CD4-positive, alpha-beta T cell (primary cell): Measurements from ENCODE around the gene PPFIBP2. TPM values are rescaled to one million over a fixed set of nuclear protein-coding genes. Genes with fewer than 3 reads are reported as not detected.

ENCODE experiments used
- ATAC-seq: fragments of 200-7000 bp; cut with Tn5 transposase; one replicate; pipeline ENCODE4 v1.10.0; 2022; ENCODE audit warnings: mild to moderate bottlenecking; ENCODE audit not compliant: poor library complexity
- CTCF ChIA-PET: fragments of 350-600 bp; sonication (Branson Sonifier 250); formaldehyde crosslinking; loops from one replicate; lab custom pipeline; 2021; ENCODE audit warnings: antibody characterized with exemption, inconsistent platforms; lab: Charles Lee
- POLR2A ChIA-PET: fragments of 350-600 bp; sonication (Branson Sonifier 250); formaldehyde crosslinking; loops from one replicate; lab custom pipeline; 2021; ENCODE audit warnings: antibody characterized with exemption, inconsistent platforms; lab: Charles Lee
- DNase-seq, 14 experiments: peaks; one replicate each; pipeline ENCODE4 v3.0.0-alpha.2; 2013 to 2020; ENCODE audit warnings: mixed read lengths in 2 of 14
- H3K27ac ChIP-seq, 2 donors: one replicate each; pipeline versions ENCODE4 v1.5.1 to v1.7.0; 2013; ENCODE audit warnings: low read length in 2 of 2, low read depth in 1 of 2, mild to moderate bottlenecking in 1 of 2
- H3K27me3 ChIP-seq, 2 experiments: 1 replicate in 1 of 2; 2 replicates in 1 of 2; pipeline versions ENCODE4 v1.6.1 to v1.7.0; 2013; ENCODE audit warnings: low read length in 2 of 2, control low read depth in 1 of 2, mild to moderate bottlenecking in 1 of 2, moderate library complexity in 1 of 2; ENCODE audit not compliant: insufficient read depth in 2 of 2, control insufficient read depth in 1 of 2
- H3K36me3 ChIP-seq: one replicate; pipeline ENCODE4 v1.6.1; 2013; ENCODE audit warnings: low read length, control low read depth; ENCODE audit not compliant: insufficient read depth
- H3K4me1 ChIP-seq: one replicate; pipeline ENCODE4 v1.6.1; 2013; ENCODE audit warnings: low read length, control low read depth; ENCODE audit not compliant: insufficient read depth
- H3K4me3 ChIP-seq: one replicate; pipeline ENCODE4 v1.5.1; 2013; ENCODE audit warnings: mild to moderate bottlenecking, low read length, moderate library complexity
- H3K9me3 ChIP-seq, 2 experiments: 1 replicate in 1 of 2; 2 replicates in 1 of 2; pipeline versions ENCODE4 v1.6.1 to v1.7.0; 2013; ENCODE audit warnings: low read length in 2 of 2, mild to moderate bottlenecking in 2 of 2, control low read depth in 1 of 2, moderate library complexity in 1 of 2; ENCODE audit not compliant: control insufficient read depth in 1 of 2, insufficient read depth in 1 of 2
- H3K27ac Mint-ChIP-seq: one replicate; pipeline ENCODE4 v1.8.0; 2020; ENCODE audit warnings: mixed read lengths
- H3K27me3 Mint-ChIP-seq: one replicate; pipeline ENCODE4 v1.8.0; 2021; ENCODE audit warnings: mixed read lengths
- H3K36me3 Mint-ChIP-seq: one replicate; pipeline ENCODE4 v1.8.0; 2021; ENCODE audit warnings: low read depth, mixed read lengths
- H3K4me1 Mint-ChIP-seq: one replicate; pipeline ENCODE4 v1.8.0; 2021; ENCODE audit warnings: low read depth, mixed read lengths
- H3K4me3 Mint-ChIP-seq: one replicate; pipeline ENCODE4 v1.8.0; 2020; ENCODE audit warnings: mild to moderate bottlenecking, mixed read lengths
- H3K9me3 Mint-ChIP-seq: one replicate; pipeline ENCODE4 v1.8.0; 2020; ENCODE audit warnings: mixed read lengths
- intact Hi-C, 2 experiments: fragments of 100-400 bp; cut with DNase I in 1 of 2; cut with micrococcal nuclease in 1 of 2; formaldehyde crosslinking; loops; one replicate each; pipeline versions ENCODE4 v1.15.1 to v1.9.0; 2023 to 2025; cut with DNase I, micrococcal nuclease
- total RNA-seq, 174 experiments: library from RNA in 2 of 174; stranded (reverse) in 2 of 174; gene quantifications; one replicate each; pipeline ENCODE4 v1.2.3 and lab custom pipeline; 2021 to 2026
- TF ChIP-seq, protein P1 (sequence below): fragments of 200-600 bp; IDR thresholded peaks from one replicate; pipeline ENCODE4 v1.8.0; 2022; ENCODE audit warnings: antibody characterized with exemption, mild to moderate bottlenecking

PPFIBP2 gene
- total RNA-seq, 2 experiments from 2014 or later, result 27.0 to 35.9 TPM

DNA sequence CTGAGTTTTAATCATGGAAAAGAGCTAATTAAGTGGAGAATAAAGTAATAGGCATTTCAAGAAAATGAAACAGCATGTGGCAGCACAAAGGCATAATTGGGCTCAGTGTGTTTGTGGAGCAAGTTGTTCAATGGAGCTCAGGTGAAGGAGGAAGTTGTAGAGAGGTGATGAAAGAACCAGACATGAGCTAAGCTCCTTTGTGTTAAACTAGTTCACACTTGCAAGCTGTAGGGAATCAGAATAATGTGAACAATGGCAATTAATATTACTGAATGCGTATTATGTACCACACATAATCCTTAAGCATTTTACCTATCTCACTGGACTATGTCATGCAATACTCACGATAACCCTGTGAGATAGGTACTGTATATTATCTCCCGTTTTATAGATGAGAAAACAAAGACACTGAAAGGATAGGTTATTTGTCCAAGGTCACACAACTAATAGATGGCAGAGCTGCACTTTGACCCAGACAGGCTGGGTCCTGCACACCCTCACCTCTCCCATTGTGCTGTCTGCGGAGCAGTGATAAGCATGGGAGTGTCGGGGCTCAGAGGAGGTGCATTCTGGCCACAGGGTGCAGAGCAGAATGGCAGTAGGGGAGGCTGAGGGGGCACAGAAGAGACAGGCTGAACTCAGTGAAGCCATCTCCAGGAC is 19.6 kb upstream of the PPFIBP2 start:
- ChIA-PET POLR2A (no interaction called here), CTCF (no interaction called here)
- Mint-ChIP-seq H3K27ac (no peak overlapping the region), H3K27me3 (no peaks in the 10 kb centered on the region), H3K36me3 (no peaks in the 10 kb centered on the region), H3K4me1 (no peaks in the 10 kb centered on the region), H3K4me3 (no peak overlapping the region), H3K9me3 (no peaks in the 10 kb centered on the region)
- H3K9me3 ChIP-seq, result no peaks in the 10 kb centered on the region
- DNase-seq (no peak), ATAC-seq (no peak)
- no peaks in the 10 kb centered on the region for H3K27me3 ChIP-seq
- H3K4me3 ChIP-seq, result no peak overlapping the region
- H3K27ac ChIP-seq, result no peak overlapping the region
- H3K4me1 ChIP-seq, result no peaks in the 10 kb centered on the region
- no peaks in the 10 kb centered on the region for H3K36me3 ChIP-seq
- TF ChIP-seq, protein P1, sequence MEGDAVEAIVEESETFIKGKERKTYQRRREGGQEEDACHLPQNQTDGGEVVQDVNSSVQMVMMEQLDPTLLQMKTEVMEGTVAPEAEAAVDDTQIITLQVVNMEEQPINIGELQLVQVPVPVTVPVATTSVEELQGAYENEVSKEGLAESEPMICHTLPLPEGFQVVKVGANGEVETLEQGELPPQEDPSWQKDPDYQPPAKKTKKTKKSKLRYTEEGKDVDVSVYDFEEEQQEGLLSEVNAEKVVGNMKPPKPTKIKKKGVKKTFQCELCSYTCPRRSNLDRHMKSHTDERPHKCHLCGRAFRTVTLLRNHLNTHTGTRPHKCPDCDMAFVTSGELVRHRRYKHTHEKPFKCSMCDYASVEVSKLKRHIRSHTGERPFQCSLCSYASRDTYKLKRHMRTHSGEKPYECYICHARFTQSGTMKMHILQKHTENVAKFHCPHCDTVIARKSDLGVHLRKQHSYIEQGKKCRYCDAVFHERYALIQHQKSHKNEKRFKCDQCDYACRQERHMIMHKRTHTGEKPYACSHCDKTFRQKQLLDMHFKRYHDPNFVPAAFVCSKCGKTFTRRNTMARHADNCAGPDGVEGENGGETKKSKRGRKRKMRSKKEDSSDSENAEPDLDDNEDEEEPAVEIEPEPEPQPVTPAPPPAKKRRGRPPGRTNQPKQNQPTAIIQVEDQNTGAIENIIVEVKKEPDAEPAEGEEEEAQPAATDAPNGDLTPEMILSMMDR, result no peak
- intact Hi-C loops, result no loop called here

DNA sequence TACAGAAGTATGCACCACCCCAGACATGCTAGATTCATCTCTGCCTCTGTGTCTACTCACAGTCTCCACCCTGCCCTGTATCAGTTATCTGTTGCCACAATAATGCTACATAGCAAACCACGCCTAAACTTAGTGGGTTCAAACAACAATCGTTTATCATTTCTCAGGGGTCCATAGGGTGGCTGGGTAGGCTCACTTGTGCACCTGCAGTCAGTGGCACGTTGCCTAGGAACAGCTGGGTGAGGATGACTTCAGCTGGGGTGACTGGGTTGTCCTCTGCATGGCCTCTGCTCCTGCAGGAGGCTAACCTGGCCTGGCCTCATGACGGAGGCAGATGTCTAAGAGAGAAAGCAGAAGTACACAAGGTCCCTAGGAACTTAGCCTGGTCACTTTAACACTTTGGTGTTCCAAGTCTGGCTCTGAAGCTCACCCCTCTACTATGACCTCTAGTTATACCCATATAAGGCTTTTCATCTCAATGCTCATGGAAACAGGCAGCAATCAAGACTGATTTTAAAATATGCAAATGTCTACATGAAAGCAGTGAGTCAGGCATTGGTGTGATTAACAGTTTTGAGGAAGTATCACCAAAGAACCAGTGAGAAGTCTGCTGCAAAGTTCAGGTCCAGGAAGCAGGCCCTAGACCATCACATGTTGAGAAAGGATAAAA is 17.8 kb upstream of the PPFIBP2 start:
- TF ChIP-seq, protein P1, result no peak
- Mint-ChIP-seq H3K27me3 (no peaks in the 10 kb centered on the region), H3K27ac (no peak overlapping the region), H3K9me3 (no peaks in the 10 kb centered on the region), H3K4me3 (no peak overlapping the region), H3K36me3 (no peaks in the 10 kb centered on the region), H3K4me1 (no peaks in the 10 kb centered on the region)
- no peaks in the 10 kb centered on the region for H3K9me3 ChIP-seq
- no peak for ATAC-seq
- peak in 2 of 14 experiments; percentile 40 to 50 for DNase-seq
- POLR2A ChIA-PET, result no interaction called here
- no peak overlapping the region for H3K27ac ChIP-seq
- no peak overlapping the region for H3K4me3 ChIP-seq
- H3K4me1 ChIP-seq, result no peaks in the 10 kb centered on the region
- no peaks in the 10 kb centered on the region for H3K27me3 ChIP-seq
- CTCF ChIA-PET, result no interaction called here
- intact Hi-C loops, result no loop called here
- no peaks in the 10 kb centered on the region for H3K36me3 ChIP-seq

DNA sequence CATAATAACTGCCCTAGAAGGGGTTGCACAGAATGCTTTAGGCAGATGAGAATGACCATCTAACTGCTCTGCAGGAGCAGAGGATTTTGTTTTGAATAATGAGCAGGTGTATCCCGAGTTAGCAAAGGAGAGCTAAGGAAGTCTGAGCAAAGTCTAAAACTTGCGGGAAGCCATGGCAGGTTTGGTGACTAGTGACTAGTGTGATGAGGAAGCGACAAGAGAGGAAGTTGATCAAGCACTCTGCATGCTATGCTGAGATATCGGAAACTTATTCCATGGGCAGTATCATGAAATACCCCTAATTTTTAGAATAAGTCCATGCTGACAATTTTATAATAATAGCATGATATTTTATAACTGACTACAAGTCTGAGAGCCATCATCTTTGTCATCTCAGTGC is 15.6 kb upstream of the PPFIBP2 start:
- H3K36me3 ChIP-seq, result no peaks in the 10 kb centered on the region
- Mint-ChIP-seq H3K36me3 (no peaks in the 10 kb centered on the region), H3K27me3 (no peaks in the 10 kb centered on the region), H3K4me3 (no peak overlapping the region), H3K4me1 (no peaks in the 10 kb centered on the region), H3K9me3 (no peaks in the 10 kb centered on the region), H3K27ac (no peak overlapping the region)
- CTCF ChIA-PET, result no interaction called here
- ATAC-seq, result no peak
- no peak for DNase-seq
- no peaks in the 10 kb centered on the region for H3K9me3 ChIP-seq
- TF ChIP-seq, protein P1, result no peak
- POLR2A ChIA-PET, result no interaction called here
- intact Hi-C loops, result no loop called here
- H3K4me1 ChIP-seq, result no peaks in the 10 kb centered on the region
- H3K27me3 ChIP-seq, result peaks cover 0 to 4% of the 10 kb centered on the region in 2 experiments
- H3K4me3 ChIP-seq, result no peak overlapping the region
- no peak overlapping the region for H3K27ac ChIP-seq
